Skeletal muscle satellite cell (primary cell): ENCODE data around the gene NUDT5. TPM values are rescaled to one million over a fixed set of nuclear protein-coding genes. Genes with fewer than 3 reads are reported as not detected.

Source experiments
- small RNA-seq: library from RNA; depleted of rRNA; stranded (forward); fragments of <200 nt; gene quantifications from one replicate; pipeline ENCODE3, GENCODE V24; 2012

The NUDT5 gene

Small RNA genes lying within 50 kb of the gene (small RNA-seq; reads per million reads assigned to genes)
- gene MIR548AK = not detected
- not detected for gene RNU6-88P
